ENCODE results near the gene DMRT1.

Gene DMRT1

DNA sequence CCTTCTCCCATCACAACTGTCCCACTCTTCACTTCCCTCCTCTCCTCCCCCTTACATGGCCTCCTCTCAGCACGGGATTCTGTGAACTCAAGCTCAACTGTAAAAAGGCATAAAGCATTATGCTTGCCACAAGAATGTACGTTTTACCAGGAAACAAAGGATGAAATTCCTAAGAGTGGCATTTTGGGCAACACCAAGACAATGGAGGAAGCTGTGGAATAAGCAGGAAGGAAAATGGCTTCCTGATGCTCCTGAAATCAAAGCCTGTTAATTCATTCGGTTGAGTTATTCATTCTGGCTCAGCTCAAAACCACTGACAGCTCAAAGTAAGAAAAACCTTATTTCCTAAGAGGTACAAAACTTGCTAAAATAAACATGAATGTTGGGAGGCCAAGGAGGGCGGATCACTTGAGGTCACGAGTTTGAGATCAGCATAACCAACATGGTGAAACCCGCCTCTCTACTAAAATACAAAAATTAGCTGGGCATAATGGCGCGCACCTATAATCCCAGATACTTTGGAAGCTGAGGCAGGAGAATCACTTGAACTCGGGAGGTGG lies 40.8 kb upstream of the DMRT1 start:
- Histone ChIP-seq H3K36me3 (ENCODE audit: insufficient read depth) (no peaks in the 10 kb centered on the region), H2AFZ (ENCODE audit: low read depth) (no peak overlapping the region), H4K20me1 (ENCODE audit: insufficient read depth) (no peaks in the 10 kb centered on the region), H3K4me1 (ENCODE audit: low read depth, poor library complexity, severe bottlenecking) (no peaks in the 10 kb centered on the region), H3K27me3 (ENCODE audit: insufficient read depth, low read depth) (no peaks in the 10 kb centered on the region), H3K79me2 (ENCODE audit: insufficient read depth, low read depth) (no peaks in the 10 kb centered on the region), H3K4me2 (no peak overlapping the region), H3K9ac (no peak overlapping the region), H3K4me3 (IDR thresholded peaks at IDR 0.05; ENCODE audit: insufficient read depth, low read depth, low read length) (no peak overlapping the region), H3K27ac (no peak overlapping the region)
- TF ChIP-seq, protein P1, sequence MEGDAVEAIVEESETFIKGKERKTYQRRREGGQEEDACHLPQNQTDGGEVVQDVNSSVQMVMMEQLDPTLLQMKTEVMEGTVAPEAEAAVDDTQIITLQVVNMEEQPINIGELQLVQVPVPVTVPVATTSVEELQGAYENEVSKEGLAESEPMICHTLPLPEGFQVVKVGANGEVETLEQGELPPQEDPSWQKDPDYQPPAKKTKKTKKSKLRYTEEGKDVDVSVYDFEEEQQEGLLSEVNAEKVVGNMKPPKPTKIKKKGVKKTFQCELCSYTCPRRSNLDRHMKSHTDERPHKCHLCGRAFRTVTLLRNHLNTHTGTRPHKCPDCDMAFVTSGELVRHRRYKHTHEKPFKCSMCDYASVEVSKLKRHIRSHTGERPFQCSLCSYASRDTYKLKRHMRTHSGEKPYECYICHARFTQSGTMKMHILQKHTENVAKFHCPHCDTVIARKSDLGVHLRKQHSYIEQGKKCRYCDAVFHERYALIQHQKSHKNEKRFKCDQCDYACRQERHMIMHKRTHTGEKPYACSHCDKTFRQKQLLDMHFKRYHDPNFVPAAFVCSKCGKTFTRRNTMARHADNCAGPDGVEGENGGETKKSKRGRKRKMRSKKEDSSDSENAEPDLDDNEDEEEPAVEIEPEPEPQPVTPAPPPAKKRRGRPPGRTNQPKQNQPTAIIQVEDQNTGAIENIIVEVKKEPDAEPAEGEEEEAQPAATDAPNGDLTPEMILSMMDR (conservative IDR thresholded peaks at IDR 0.05; ENCODE audit: low read depth, low read length): no peak

DNA sequence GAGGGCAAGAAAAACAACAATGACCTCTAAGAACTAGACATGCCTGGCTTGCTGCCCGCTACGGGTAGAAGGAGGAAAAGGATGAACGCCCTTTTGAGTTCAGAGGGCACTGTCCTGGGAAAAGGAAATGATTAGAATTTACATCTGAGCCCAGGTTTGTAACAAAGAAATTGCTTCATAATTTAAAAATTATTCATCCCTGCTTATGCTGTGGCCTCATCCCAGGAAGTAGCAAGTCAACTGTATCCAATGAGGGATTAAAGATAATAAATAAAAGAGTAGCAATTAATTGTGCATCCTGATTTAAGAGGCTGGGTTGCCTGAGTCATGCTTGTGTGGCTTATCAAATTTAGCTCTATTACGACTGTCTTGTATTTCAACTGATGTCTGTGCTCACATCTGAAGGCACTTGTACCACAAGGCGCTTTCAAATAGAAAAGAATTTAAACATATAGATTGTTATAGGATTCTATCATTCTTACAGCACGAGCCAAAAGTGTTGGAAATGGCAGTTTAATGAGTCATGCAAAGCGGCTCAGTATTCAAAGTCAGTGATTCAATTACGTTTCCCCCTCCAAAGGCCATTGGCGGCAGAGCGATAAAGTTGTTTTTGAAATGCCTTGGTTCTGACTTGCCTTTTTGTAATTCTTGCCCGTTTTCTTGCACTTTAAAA lies 40.0 kb upstream of the DMRT1 start:
- no peaks in the 10 kb centered on the region for H3K79me2 ChIP-seq (ENCODE audit: insufficient read depth, low read depth)
- H3K4me3 ChIP-seq (IDR thresholded peaks at IDR 0.05; ENCODE audit: insufficient read depth, low read depth, low read length): no peak overlapping the region
- no peak overlapping the region for H3K4me2 ChIP-seq
- no peak overlapping the region for H3K9ac ChIP-seq
- H3K4me1 ChIP-seq (ENCODE audit: low read depth, poor library complexity, severe bottlenecking): no peaks in the 10 kb centered on the region
- H3K27me3 ChIP-seq (ENCODE audit: insufficient read depth, low read depth): no peaks in the 10 kb centered on the region
- no peaks in the 10 kb centered on the region for H4K20me1 ChIP-seq (ENCODE audit: insufficient read depth)
- TF ChIP-seq, protein P1 (conservative IDR thresholded peaks at IDR 0.05; ENCODE audit: low read depth, low read length): no peak
- H3K36me3 ChIP-seq (ENCODE audit: insufficient read depth): no peaks in the 10 kb centered on the region
- H3K27ac ChIP-seq: no peak overlapping the region
- no peak overlapping the region for H2AFZ ChIP-seq (ENCODE audit: low read depth)

DNA sequence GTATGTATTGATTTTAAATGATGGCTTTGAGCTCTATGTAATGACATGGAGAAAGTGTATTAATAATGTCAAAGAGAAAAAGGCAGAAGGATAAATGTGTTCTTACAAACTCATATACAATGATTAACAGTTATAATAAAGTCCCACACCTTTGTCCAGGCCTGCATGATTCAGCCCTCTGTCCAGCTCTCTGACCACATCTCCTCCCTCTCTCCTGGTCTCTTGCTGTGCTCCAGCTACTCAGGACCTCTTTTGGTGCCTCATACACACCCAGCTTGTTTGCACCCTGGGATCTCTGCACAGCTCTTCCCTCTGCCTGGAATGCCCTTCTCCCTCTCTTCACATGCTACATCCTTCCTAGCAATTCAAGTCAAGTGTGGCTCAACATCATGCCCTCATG lies 37.5 kb upstream of the DMRT1 start:
- Histone ChIP-seq H4K20me1 (ENCODE audit: insufficient read depth) (no peaks in the 10 kb centered on the region), H3K4me1 (ENCODE audit: low read depth, poor library complexity, severe bottlenecking) (no peaks in the 10 kb centered on the region), H3K4me3 (IDR thresholded peaks at IDR 0.05; ENCODE audit: insufficient read depth, low read depth, low read length) (no peak overlapping the region), H3K79me2 (ENCODE audit: insufficient read depth, low read depth) (no peaks in the 10 kb centered on the region), H3K9ac (no peak overlapping the region), H2AFZ (ENCODE audit: low read depth) (no peak overlapping the region), H3K36me3 (ENCODE audit: insufficient read depth) (no peaks in the 10 kb centered on the region), H3K27ac (no peak overlapping the region), H3K27me3 (ENCODE audit: insufficient read depth, low read depth) (no peaks in the 10 kb centered on the region), H3K4me2 (no peak overlapping the region)
- TF ChIP-seq, protein P1 (conservative IDR thresholded peaks at IDR 0.05; ENCODE audit: low read depth, low read length): no peak

DNA sequence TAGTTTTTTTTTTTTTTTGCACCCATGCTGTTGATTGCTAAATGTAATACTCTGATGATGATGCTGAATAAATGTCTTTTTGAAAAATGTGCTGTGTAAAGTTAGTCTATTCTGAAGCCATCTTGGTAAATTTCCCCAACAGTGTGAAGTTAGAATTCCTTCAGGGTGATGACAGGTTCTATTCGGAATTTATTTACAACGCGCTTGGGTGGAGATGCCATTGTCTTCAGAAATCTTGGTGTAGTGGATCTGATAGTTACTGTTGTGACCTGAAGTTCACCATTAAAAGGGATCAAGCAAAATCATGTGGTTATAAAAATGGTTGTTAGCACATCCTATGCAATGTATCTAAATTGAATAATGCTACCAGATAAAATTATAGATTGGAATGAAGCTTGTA lies 36.3 kb upstream of the DMRT1 start:
- Histone ChIP-seq H3K9ac (no peak overlapping the region), H3K79me2 (ENCODE audit: insufficient read depth, low read depth) (no peaks in the 10 kb centered on the region), H3K36me3 (ENCODE audit: insufficient read depth) (no peaks in the 10 kb centered on the region), H2AFZ (ENCODE audit: low read depth) (no peak overlapping the region), H4K20me1 (ENCODE audit: insufficient read depth) (no peaks in the 10 kb centered on the region), H3K27ac (no peak overlapping the region), H3K4me1 (ENCODE audit: low read depth, poor library complexity, severe bottlenecking) (no peaks in the 10 kb centered on the region), H3K27me3 (ENCODE audit: insufficient read depth, low read depth) (no peaks in the 10 kb centered on the region), H3K4me2 (no peak overlapping the region), H3K4me3 (IDR thresholded peaks at IDR 0.05; ENCODE audit: insufficient read depth, low read depth, low read length) (no peak overlapping the region)
- TF ChIP-seq, protein P1 (conservative IDR thresholded peaks at IDR 0.05; ENCODE audit: low read depth, low read length): no peak

Data from KMS-11 (cell line).